Type B pancreatic cell (in vitro differentiated cells): ENCODE results near the gene INTS11. TPM values are rescaled to one million over a fixed set of nuclear protein-coding genes. Genes with fewer than 3 reads are reported as not detected.

Experiments used
- DNase-seq: peaks from one replicate; pipeline ENCODE4 v3.0.0; 2021; ENCODE audit warnings: mixed read lengths; ENCODE audit not compliant: unreplicated experiment; ENCODE audit errors: extremely low spot score
- H3K27ac Mint-ChIP-seq: 2 replicates; pipeline ENCODE4 v1.8.0; 2021; ENCODE audit warnings: mild to moderate bottlenecking, mixed read lengths
- H3K27me3 Mint-ChIP-seq: 2 replicates; pipeline ENCODE4 v1.8.0; 2021; ENCODE audit warnings: mixed read lengths
- H3K36me3 Mint-ChIP-seq: 2 replicates; pipeline ENCODE4 v1.8.0; 2021; ENCODE audit warnings: mixed read lengths
- H3K4me1 Mint-ChIP-seq: one replicate; pipeline ENCODE4 v1.8.0; 2021; ENCODE audit warnings: mixed read lengths; ENCODE audit not compliant: unreplicated experiment
- H3K4me3 Mint-ChIP-seq: 2 replicates; pipeline ENCODE4 v1.8.0; 2021; ENCODE audit warnings: mild to moderate bottlenecking, mixed read lengths
- H3K9me3 Mint-ChIP-seq: 2 replicates; pipeline ENCODE4 v1.8.0; 2021; ENCODE audit warnings: mixed read lengths
- CTCF ChIP-seq: fragments of 200-600 bp; sonication (generic); conservative IDR thresholded peaks from 2 replicates; pipeline ENCODE4 v1.5.0; 2021; ENCODE audit warnings: antibody characterized with exemption, mild to moderate bottlenecking
- total RNA-seq: library from RNA; stranded (reverse); gene quantifications from 2 replicates; pipeline ENCODE4 v1.2.1, GENCODE V29; 2021; ENCODE audit warnings: low replicate concordance

INTS11 gene
- total RNA-seq, 1 donor from 2014 or later = 138 TPM

- Mint-ChIP-seq H3K36me3 (no peaks in the 10 kb centered on the region), H3K9me3 (no peaks in the 10 kb centered on the region), H3K27ac (peak overlapping the region; percentile 93), H3K4me3 (peak overlapping the region; percentile 91), H3K4me1 (peaks cover 15% of the 10 kb centered on the region), H3K27me3 (no peaks in the 10 kb centered on the region)
- DNase-seq = no peak
- TF ChIP-seq CTCF = peak; percentile 20
Measured at GRCh38 chr1:1306070-1306660, 18.3 kb downstream of the INTS11 start.

GRCh38 chr1:1305300-1306069 is 19.0 kb downstream of the INTS11 start:
- no peak for TF ChIP-seq CTCF
- no peaks in the 10 kb centered on the region for H3K9me3 Mint-ChIP-seq
- H3K27ac Mint-ChIP-seq = peak overlapping the region; percentile 93
- DNase-seq = no peak
- H3K27me3 Mint-ChIP-seq = no peaks in the 10 kb centered on the region
- H3K4me3 Mint-ChIP-seq = peak overlapping the region; percentile 91
- H3K36me3 Mint-ChIP-seq = no peaks in the 10 kb centered on the region
- H3K4me1 Mint-ChIP-seq = peaks cover 15% of the 10 kb centered on the region

- peak overlapping the region; percentile 79 for H3K4me3 Mint-ChIP-seq
- no peaks in the 10 kb centered on the region for H3K36me3 Mint-ChIP-seq
- TF ChIP-seq CTCF = no peak
- no peaks in the 10 kb centered on the region for H3K27me3 Mint-ChIP-seq
- peaks cover 15% of the 10 kb centered on the region for H3K4me1 Mint-ChIP-seq
- peak overlapping the region; percentile 83 for H3K27ac Mint-ChIP-seq
- H3K9me3 Mint-ChIP-seq = no peaks in the 10 kb centered on the region
- no peak for DNase-seq
Measured at GRCh38 chr1:1304331-1305299, 19.8 kb downstream of the INTS11 start.

- no peak for TF ChIP-seq CTCF
Measured at GRCh38 chr1:1303736-1304135, 20.7 kb downstream of the INTS11 start.

GRCh38 chr1:1302951-1303509 is 21.4 kb downstream of the INTS11 start:
- H3K4me3 Mint-ChIP-seq = no peak overlapping the region
- no peak for DNase-seq

More at GRCh38 chr1:1303736-1304135, 20.7 kb downstream of the INTS11 start:
- H3K36me3 Mint-ChIP-seq = no peaks in the 10 kb centered on the region
- H3K27me3 Mint-ChIP-seq = no peaks in the 10 kb centered on the region
- peaks cover 15% of the 10 kb centered on the region for H3K4me1 Mint-ChIP-seq
- no peak overlapping the region for H3K4me3 Mint-ChIP-seq
- DNase-seq = no peak
- no peaks in the 10 kb centered on the region for H3K9me3 Mint-ChIP-seq
- H3K27ac Mint-ChIP-seq = no peak overlapping the region

More at GRCh38 chr1:1302951-1303509, 21.4 kb downstream of the INTS11 start:
- H3K27me3 Mint-ChIP-seq = no peaks in the 10 kb centered on the region
- no peaks in the 10 kb centered on the region for H3K36me3 Mint-ChIP-seq
- no peak for TF ChIP-seq CTCF
- no peaks in the 10 kb centered on the region for H3K9me3 Mint-ChIP-seq
- peaks cover 15% of the 10 kb centered on the region for H3K4me1 Mint-ChIP-seq
- H3K27ac Mint-ChIP-seq = no peak overlapping the region
